GM21619 (cell line): Measurements from ENCODE around the gene TRIM40.

Experiments
- ATAC-seq: cut with Tn5 transposase; IDR thresholded peaks from one replicate; pipeline ENCODE4 v1.9.1; 2021; ENCODE audit not compliant: unreplicated experiment

Gene TRIM40, protein sequence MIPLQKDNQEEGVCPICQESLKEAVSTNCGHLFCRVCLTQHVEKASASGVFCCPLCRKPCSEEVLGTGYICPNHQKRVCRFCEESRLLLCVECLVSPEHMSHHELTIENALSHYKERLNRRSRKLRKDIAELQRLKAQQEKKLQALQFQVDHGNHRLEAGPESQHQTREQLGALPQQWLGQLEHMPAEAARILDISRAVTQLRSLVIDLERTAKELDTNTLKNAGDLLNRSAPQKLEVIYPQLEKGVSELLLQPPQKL

DNA sequence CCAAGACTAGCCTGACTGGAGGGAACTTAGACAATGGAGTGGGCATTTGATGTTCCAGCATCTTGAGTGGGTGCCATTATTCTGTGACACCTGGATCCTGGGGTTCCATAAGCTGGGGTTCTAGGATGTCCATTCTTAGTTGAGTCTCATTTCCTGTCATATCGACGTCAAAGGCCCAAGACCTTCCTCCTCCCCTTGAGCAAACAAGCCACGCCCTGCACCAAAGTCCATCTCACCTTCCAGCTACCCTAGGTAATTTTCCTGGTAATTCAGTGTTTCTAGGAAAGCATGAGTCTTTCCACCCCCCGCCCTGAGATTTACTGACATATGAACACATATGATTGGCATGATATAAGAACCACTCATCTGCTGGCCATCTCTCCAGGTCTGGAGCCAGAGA lies at the start of gene TRIM40:
Gene TRIM40, plus strand, starts transcription at position 384 of the 400 bp plus-strand sequence. CDS start 897 bp downstream, outside the sequence.
- ATAC-seq, result no peak

GRCh38 chr6:30087876-30088275 lies 48.1 kb upstream of the TRIM40 start:
- no peak for ATAC-seq

- no peak for ATAC-seq
Observed at GRCh38 chr6:30091577-30092381, 44.2 kb upstream of the TRIM40 start.

- ATAC-seq, result no peak
Observed at GRCh38 chr6:30092852-30093543, 42.9 kb upstream of the TRIM40 start.

DNA sequence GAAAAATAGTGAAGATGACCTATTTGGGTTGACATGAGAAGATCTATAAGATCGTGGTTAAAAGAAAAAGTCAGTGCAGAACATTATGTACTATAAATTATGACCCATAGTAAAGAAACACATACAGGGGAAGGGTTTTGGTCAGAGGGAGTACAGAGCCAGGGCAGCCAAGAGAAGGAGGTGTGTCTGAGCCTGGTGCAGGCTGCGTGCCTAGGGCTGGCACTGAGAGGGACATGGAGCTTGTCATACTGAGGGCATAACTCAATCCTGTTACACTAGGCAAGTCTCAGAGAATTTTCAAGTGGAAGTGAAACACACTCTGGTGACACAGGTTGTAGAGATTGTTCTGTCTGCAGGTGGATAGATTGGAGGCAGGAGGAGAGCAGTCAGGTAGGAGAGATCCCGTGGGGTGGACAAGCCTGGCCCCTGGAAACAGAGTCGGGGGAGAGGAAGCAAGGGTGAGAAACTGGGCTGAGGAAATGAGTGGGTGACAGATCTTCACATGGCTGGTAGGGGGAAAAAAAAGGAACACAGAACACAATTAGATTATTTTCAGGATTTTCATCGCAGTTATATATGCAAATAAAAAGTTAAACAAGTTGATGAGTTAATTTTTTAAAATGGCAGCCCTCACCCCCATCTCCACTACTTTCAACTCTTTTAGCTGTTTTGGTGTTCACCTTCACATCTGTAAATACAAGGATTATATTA lies 41.8 kb upstream of the TRIM40 start:
- ATAC-seq, result no peak

DNA sequence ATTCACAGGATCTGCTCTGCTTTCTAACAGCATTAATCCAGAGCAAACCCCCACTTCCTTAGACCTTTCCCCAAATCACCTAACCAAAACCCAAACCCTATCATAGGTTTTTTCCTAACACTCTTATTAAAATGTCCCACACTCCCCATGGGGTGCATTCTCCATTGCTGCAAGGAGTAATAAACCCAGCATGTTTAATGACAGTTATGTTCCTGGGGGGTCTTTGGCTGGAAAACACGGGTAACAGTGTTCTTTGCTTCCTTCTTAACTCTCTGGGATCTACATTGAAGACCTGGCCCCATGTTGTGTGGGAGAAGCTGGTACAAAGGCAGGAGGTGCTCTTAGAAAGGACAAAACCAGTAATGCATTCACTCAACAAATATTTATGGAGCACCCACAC lies 39.1 kb upstream of the TRIM40 start:
- ATAC-seq, result no peak

DNA sequence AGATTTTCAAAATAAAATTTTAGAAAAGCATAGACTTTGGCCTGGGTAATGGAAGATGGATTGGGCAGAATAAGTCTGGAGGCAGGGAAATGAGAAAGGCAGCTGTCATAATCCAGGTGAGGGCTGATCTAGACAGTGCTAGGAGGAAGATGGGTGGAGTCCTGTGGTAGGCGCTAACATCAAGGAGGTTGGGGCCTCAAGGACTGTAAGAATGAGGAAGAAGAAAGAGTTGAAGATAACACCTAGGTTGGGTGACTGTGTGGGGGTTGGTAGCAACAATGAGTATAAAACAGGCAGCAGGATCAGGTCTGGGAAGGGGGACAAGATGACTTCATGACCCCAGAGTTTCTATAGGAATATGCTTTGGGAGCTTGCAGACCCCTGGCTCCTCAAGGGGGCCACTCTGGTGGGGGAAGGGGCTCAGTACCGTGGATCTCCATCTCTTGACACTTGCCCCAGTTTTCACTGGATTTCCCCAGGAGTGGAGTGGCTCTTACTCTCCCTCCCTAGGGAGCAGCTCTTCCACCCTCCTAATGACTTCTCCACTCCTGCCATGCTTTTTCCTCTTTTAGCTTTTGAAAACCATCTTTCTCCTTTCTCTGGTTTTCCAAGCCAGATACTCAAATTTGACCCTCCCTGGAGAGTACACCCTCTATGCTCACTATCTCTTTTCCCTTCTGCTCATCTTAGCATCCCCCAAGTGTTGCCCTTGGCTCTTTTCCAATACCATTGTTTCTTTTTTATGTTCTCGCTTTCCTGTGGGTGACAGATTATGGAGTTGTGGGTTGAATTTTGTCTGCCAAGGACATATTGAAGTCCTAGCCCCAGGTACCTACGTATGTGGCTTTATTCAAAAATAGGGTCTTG lies 37.8 kb upstream of the TRIM40 start:
- ATAC-seq, result no peak

DNA sequence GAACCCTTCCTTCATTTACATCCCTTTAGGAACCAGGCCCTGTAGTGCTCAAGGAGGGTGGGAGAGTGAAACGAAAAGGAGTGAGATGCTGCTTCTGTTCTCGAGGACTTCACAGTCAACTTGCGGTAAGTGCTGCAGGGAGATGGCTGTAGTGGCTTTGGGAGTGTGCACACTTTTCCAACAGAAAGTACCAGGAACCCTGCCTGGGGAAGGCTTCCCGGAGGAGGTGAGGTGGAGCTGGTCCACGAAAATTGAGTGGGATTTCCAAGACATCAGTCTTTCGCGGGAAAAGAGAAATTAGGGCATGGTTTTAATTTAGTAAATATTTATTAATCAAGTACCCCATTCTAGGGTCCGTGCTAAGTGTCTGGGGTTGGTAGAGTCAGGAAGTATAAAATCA lies 35.8 kb upstream of the TRIM40 start:
- no peak for ATAC-seq

GRCh38 chr6:30100585-30101443 lies 35.1 kb upstream of the TRIM40 start:
- no peak for ATAC-seq

DNA sequence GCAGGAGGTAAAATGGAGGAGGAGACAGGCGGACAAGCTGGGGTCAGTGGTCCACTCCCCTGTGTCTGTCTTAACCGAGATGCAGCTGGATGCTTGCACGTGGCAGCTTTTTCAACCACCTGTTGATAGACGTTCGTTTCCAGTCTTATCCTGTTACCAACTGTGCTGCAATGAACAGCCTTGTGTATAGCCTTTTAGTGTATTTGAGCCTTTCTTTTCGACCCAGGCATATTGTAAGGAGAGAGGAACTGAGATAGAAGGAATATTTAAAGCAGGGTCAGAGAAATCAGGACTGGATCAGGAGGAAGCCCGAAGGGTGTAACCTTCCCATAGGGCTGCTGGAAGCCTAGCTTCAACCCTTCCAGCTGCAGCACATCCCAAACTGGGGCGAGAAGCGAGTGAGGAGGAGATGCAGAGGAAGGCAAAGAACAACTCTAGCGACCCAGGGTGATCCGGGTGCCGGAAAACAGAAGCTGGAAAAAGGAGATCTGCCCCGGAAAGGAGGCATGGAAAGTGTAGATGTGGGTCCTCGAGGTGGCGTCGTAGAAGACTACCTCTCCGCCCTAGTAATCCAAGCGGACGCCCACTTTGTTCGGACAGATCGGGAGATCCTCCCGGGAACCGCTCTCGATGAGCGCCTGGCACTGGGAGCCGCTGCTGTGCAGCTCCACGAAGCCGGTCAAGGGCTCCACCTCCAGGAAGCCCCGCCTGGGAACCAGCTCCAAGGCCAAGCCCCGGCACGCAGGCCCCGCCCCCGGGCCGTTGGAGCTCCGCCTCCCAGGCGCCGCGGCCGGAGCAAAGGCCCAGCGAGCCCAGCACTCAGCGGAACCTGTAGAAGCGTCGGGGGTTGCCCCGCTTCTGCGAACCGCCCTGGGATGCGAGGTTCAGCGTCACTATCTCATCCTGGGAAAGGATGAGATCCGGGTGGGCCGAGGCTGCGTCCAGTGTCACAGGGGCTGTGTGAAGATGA lies 34.2 kb upstream of the TRIM40 start:
- peak; percentile 66 for ATAC-seq

DNA sequence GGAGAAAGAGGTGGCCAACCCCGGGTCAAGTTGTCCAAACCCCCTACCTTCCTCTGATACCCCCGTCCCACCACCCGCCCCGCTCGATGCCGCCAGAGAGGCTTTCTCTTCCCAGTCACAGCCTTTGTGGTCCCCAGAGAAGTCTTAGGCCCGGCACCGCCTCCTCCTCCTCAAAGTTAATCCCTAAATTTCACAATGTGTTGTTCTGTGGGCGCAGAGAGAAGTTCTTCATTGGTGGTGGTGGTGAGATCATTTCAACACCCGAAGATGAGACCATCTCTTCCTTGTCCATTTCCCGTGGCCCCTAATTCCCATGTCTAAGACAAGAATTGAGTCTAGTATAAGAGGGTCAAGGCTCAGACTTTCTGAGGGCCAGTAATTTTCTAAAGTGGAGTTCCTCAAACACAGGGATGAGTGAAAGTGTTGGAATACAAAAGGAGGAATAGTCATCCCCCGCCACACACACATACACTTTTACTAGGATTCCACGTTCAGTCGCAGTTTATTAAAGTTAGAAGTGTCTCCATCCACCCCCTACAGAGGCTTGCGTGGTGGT lies 33.4 kb upstream of the TRIM40 start:
- ATAC-seq, result no peak

DNA sequence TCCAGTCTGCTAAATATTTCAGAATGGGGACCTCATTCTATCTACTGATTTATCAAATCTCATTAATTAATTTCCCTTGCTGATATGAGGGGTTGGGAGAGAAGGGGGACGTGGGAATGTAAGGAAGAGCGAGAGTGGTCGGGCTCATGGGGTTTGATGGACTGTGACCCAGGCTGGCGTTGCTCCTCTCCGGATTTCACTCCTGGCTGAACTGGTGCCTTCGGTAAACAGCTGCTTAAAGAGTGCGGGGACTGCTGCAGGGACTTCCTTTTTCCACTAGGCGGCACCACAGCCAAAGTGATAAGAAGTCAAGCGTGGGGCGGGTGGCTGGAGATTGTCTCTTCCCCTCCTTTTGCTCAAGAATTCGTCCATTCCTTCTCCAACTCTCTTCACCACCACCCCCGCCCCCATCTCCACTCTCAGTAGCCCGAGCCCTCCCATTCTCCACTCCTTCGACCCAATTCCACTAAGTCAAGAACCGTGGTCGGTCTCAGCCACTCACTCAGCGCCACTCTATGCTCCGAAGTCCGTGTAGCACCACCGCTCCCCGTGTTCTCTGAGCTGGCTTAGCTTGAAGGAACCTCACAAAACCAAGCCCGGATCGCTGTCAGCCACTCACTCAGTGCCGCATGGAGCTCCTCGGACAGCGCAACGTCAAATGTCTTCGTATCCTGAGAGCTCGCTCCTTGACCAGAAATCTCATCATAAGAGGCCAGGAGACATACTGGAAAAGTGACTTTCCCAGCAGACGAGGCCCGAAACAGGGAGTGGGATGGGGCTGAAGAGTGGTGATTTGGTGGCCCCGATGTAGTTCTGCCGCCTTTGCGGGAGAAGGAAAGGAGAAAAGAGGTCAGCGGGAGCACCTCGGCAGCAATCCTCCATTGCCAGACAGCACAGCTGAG lies 32.7 kb upstream of the TRIM40 start:
- no peak for ATAC-seq

DNA sequence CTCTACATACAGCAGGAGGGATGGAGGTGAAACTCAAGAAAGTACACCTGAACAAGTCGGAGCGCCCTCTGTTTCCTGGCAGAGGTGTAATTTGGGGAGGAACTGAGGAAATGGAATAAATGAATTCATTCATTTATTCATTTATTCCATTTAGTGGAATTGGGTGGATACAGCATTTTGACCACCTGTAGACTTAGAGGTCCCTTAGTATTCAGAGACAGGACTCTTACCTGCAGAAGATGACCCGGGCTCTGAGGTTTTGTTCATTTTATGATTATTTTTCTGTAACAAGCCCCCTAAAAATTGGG lies 32.1 kb upstream of the TRIM40 start:
- no peak for ATAC-seq

DNA sequence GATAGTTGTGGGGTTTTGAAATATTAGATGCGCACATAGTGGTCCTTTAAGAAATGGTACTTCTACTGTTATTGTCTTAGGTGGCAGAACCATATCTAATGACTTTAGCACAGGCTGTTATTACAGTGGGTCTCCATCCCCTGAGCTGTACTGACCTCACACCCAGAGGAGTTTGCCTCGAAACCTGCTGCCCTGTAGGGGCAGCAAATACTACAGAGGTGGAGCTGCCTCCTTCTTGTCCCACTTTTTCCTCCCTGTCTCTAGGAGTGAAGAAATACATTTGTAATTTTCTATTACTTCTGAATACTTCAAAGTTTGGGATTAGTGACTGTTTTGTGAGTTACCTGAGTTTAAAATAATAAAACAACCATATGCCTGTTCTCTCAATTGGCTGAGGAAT lies 31.3 kb upstream of the TRIM40 start:
- no peak for ATAC-seq

DNA sequence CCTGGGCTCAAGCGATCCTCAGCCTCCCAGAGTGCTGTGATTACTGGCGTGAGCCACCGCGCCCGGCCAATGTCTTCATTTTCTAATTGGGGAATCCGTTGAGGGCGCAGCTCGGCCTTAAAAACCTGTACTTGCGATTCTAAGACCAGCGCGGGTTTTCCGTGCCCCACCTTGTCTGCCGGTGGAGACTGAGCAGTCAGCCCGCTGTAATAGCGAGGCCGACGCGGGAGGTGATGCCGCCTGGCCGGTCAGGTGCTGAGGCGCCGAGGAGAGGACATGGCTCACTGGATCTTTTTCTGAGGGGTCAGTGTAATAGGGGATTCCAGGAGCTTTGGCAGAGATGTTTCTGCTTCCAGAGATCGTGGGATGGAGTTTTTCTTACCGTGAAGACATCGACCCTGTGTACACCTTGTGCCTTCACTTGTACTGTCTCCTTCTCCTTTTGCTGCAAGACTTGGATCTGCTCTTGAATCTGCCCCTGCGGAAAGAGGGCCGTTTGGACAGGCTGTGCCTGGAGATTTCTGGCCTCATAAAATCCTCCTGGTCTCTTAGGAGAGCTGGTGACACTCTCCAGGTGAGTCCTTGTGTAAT lies 24.6 kb upstream of the TRIM40 start:
- ATAC-seq, result no peak

- no peak for ATAC-seq
Observed at GRCh38 chr6:30112402-30112994, 23.4 kb upstream of the TRIM40 start.
